Osteoblast (primary cell): Measurements from ENCODE around the gene LRRC9. TPM values are rescaled to one million over a fixed set of nuclear protein-coding genes. Genes with fewer than 3 reads are reported as not detected.

Experiments used
- DNase-seq: peaks from one replicate; pipeline ENCODE4 v3.0.0; 2011; ENCODE audit warnings: low spot score, mixed read lengths; ENCODE audit not compliant: insufficient read length; ENCODE audit errors: missing footprints
- H2AFZ ChIP-seq: 2 replicates; pipeline ENCODE4 v1.6.0; 2011; ENCODE audit warnings: mild to moderate bottlenecking, low read length
- H3K27ac ChIP-seq: 2 replicates; pipeline ENCODE4 v1.5.1; 2011; ENCODE audit warnings: mild to moderate bottlenecking, low read depth, low read length, moderate library complexity
- H3K27me3 ChIP-seq: 2 replicates; pipeline ENCODE4 v1.6.0; 2012; ENCODE audit warnings: mild to moderate bottlenecking, control low read depth, inconsistent platforms, low read length, moderate library complexity; ENCODE audit not compliant: insufficient read depth
- H3K36me3 ChIP-seq: 2 replicates; pipeline ENCODE4 v1.5.1; 2011; ENCODE audit warnings: mild to moderate bottlenecking, low read length, control low read depth, moderate library complexity; ENCODE audit not compliant: insufficient read depth
- H3K4me1 ChIP-seq: 2 replicates; pipeline ENCODE4 v1.5.1; 2011; ENCODE audit warnings: mild to moderate bottlenecking, low read length, control low read depth, moderate library complexity; ENCODE audit not compliant: insufficient read depth
- H3K4me2 ChIP-seq: 2 replicates; pipeline ENCODE4 v1.6.0; 2011; ENCODE audit warnings: mild to moderate bottlenecking, low read length; ENCODE audit not compliant: insufficient read depth
- H3K4me3 ChIP-seq: fragments of 200-600 bp; sonication (generic); 3 replicates; pipeline ENCODE4 v1.5.1; 2012; ENCODE audit warnings: mild to moderate bottlenecking, low read length, inconsistent platforms; ENCODE audit not compliant: insufficient read depth
- H3K79me2 ChIP-seq: 2 replicates; pipeline ENCODE4 v1.6.0; 2012; ENCODE audit warnings: mild to moderate bottlenecking, low read length, control low read depth, inconsistent platforms; ENCODE audit not compliant: insufficient read depth
- H3K9me3 ChIP-seq: 2 replicates; pipeline ENCODE4 v1.5.1; 2011; ENCODE audit warnings: low read depth, low read length, control low read depth
- H4K20me1 ChIP-seq: 2 replicates; pipeline ENCODE4 v1.6.0; 2012; ENCODE audit warnings: mild to moderate bottlenecking, low read length, control low read depth; ENCODE audit not compliant: insufficient read depth
- CTCF ChIP-seq: IDR thresholded peaks from 2 replicates; pipeline ENCODE4 v1.5.1; 2011; ENCODE audit warnings: mild to moderate bottlenecking, low read depth, low read length, moderate library complexity; ENCODE audit errors: extremely low read depth
- total RNA-seq: library from RNA; depleted of rRNA; stranded (reverse); fragments of >200 nt; gene quantifications from 2 replicates; pipeline ENCODE4 v1.2.3, GENCODE V29; 2012

Gene LRRC9
- total RNA-seq, 1 donor = not detected

GRCh38 chr14:60111732-60112131 is 191.8 kb downstream of the LRRC9 start:
- TF ChIP-seq CTCF = no peak
- no peak overlapping the region for H3K4me2 ChIP-seq
- no peak overlapping the region for H3K27ac ChIP-seq
- peaks cover 35% of the 10 kb centered on the region for H3K36me3 ChIP-seq
- no peak overlapping the region for H2AFZ ChIP-seq
- no peaks in the 10 kb centered on the region for H3K9me3 ChIP-seq
- no peaks in the 10 kb centered on the region for H4K20me1 ChIP-seq
- no peak for DNase-seq
- peaks cover 88% of the 10 kb centered on the region for H3K79me2 ChIP-seq
- peaks cover 4% of the 10 kb centered on the region for H3K4me1 ChIP-seq
- no peaks in the 10 kb centered on the region for H3K27me3 ChIP-seq
- no peak overlapping the region for H3K4me3 ChIP-seq

Other genes starting within 250 kb of the LRRC9 start
- under 0.01 and 0.29 TPM in 2 replicates for gene RTN1, start 49.4 kb upstream of the LRRC9 start, total RNA-seq
- 86.3 and 101 TPM in 2 replicates for gene PCNX4, start 171.8 kb downstream of the LRRC9 start, total RNA-seq
- 52.5 and 66.6 TPM in 2 replicates for gene DHRS7, start 245.3 kb downstream of the LRRC9 start, total RNA-seq